T-cell (primary cell): ENCODE results near the gene SERPINA6. TPM values are rescaled to one million over a fixed set of nuclear protein-coding genes. Genes with fewer than 3 reads are reported as not detected.

Experiments
- ATAC-seq, 4 experiments: fragments of 200-7000 bp in 3 of 4; fragments of 150-1000 bp in 1 of 4; cut with Tn5 transposase; replicated peaks in 1 of 4; 1 replicate in 3 of 4; 2 replicates in 1 of 4; pipeline ENCODE4 v1.10.0; 2021; ENCODE audit warnings: moderate library complexity in 3 of 4, mild to moderate bottlenecking in 2 of 4, moderate number of reproducible peaks in 1 of 4
- CTCF ChIA-PET, 2 donors: fragments of 300-600 bp; sonication (Branson Sonifier 250); formaldehyde crosslinking; loops; one replicate each; lab custom pipeline; 2022; ENCODE audit warnings: antibody characterized with exemption in 2 of 2; lab: Charles Lee
- POLR2A ChIA-PET, 2 donors: fragments of 300-600 bp; sonication (Branson Sonifier 250); formaldehyde crosslinking; loops; one replicate each; lab custom pipeline; 2022; ENCODE audit warnings: antibody characterized with exemption in 2 of 2; lab: Charles Lee
- DNase-seq, 35 experiments: peaks; one replicate each; pipeline versions ENCODE4 v3.0.0 to v3.0.0-alpha.2; 2013 to 2023
- H3K27ac ChIP-seq: one replicate; pipeline ENCODE4 v1.5.1; 2013; ENCODE audit warnings: low read length
- H3K27me3 ChIP-seq, 2 experiments: replicated peaks in 1 of 2; 1 replicate in 1 of 2; 2 replicates in 1 of 2; pipeline versions ENCODE4 v1.6.1 to v1.7.0; 2013; ENCODE audit warnings: low read length in 1 of 2, mixed read lengths in 1 of 2; ENCODE audit not compliant: control insufficient read depth in 2 of 2, insufficient read depth in 2 of 2; ENCODE audit errors: extremely low read depth in 1 of 2
- H3K36me3 ChIP-seq, 2 donors: 1 replicate in 1 of 2; 2 replicates in 1 of 2; pipeline versions ENCODE4 v1.6.1 to v1.7.0; 2013; ENCODE audit warnings: low read length in 1 of 2; ENCODE audit not compliant: control insufficient read depth in 2 of 2, insufficient read depth in 1 of 2; ENCODE audit errors: extremely low read depth in 1 of 2
- H3K4me1 ChIP-seq, 2 experiments: 1 replicate in 1 of 2; 2 replicates in 1 of 2; pipeline versions ENCODE4 v1.6.1 to v1.7.0; 2013; ENCODE audit warnings: low read length in 2 of 2, mixed read lengths in 1 of 2; ENCODE audit not compliant: insufficient read depth in 2 of 2, control insufficient read depth in 1 of 2; ENCODE audit errors: extremely low read depth in 1 of 2
- H3K4me3 ChIP-seq, 2 donors: 1 replicate in 1 of 2; 2 replicates in 1 of 2; pipeline versions ENCODE4 v1.5.1 to v1.7.0; 2013; ENCODE audit warnings: mild to moderate bottlenecking in 2 of 2, low read length in 1 of 2, moderate library complexity in 1 of 2; ENCODE audit not compliant: control insufficient read depth in 1 of 2; ENCODE audit errors: extremely low read depth in 1 of 2
- H3K9me3 ChIP-seq: 2 replicates; pipeline ENCODE4 v1.7.0; 2013
- H3K27ac Mint-ChIP-seq, 2 donors: one replicate each; pipeline ENCODE4 v1.8.0; 2020 to 2021; ENCODE audit warnings: mild to moderate bottlenecking in 2 of 2, mixed read lengths in 2 of 2
- H3K27me3 Mint-ChIP-seq, 2 donors: one replicate each; pipeline ENCODE4 v1.8.0; 2021 to 2022; ENCODE audit warnings: mixed read lengths in 2 of 2
- H3K36me3 Mint-ChIP-seq: one replicate; pipeline ENCODE4 v1.8.0; 2021; ENCODE audit warnings: mixed read lengths
- H3K4me1 Mint-ChIP-seq, 3 donors: one replicate each; pipeline ENCODE4 v1.8.0; 2020 to 2022; ENCODE audit warnings: mixed read lengths in 3 of 3, mild to moderate bottlenecking in 1 of 3
- H3K4me3 Mint-ChIP-seq, 3 donors: one replicate each; pipeline ENCODE4 v1.8.0; 2020 to 2022; ENCODE audit warnings: mild to moderate bottlenecking in 3 of 3, mixed read lengths in 3 of 3, moderate library complexity in 3 of 3
- H3K9me3 Mint-ChIP-seq, 3 donors: one replicate each; pipeline ENCODE4 v1.8.0; 2020 to 2022; ENCODE audit warnings: mixed read lengths in 3 of 3
- WGBS: methylation state at CpG from one replicate; pipeline ENCODE4 v1.1.5; 2013; ENCODE audit warnings: missing lambda C conversion rate; ENCODE audit not compliant: insufficient coverage; 5-methylcytosine and 5-hydroxymethylcytosine counted together
- total RNA-seq, 35 experiments: library from RNA in 6 of 35; stranded (reverse) in 6 of 35; fragments of 120-200 nt in 1 of 35; gene quantifications; one replicate each; pipeline versions ENCODE4 v1.2.1 to v1.2.4 and lab custom pipeline; 2013 to 2026

The SERPINA6 gene
- total RNA-seq, 5 donors from 2014 or later (not counting 1 experiment from before 2014, with no cell fraction given), result not detected

DNA sequence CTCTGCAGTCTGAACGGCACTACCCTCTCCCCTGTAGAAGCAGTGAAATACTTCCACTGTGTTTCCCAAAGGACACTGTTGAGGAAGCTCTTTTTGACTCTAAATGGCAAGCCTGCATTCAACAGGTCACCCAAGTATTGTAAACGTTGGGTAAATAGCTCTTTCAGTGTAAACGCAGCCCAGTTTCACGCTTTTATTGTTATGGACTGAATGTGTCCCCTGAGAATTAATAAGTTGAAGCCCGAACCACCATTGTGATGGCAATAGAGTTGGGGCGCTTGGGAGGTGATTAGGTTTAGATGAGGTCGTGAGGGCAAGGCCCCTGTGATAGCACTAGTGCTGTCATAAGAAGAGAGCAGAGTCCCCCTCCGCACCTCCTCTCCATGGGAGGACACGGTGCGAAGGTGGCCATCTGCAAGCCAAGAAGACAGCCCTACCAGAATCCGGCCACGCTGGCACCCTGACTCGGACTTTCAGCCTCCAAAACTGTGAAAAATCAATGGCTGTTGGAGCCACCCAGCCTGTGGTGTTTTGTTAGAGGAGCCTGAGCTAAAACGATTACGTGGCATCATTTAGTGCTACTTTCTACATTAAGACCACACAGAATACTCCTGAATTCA, 31.1 kb downstream of the SERPINA6 start:
- Histone ChIP-seq H3K36me3 (no peaks in the 10 kb centered on the region), H3K9me3 (no peaks in the 10 kb centered on the region), H3K27me3 (peaks cover 0 to 24% of the 10 kb centered on the region in 2 experiments), H3K4me1 (no peaks in the 10 kb centered on the region), H3K4me3 (no peak overlapping the region), H3K27ac (no peak overlapping the region)
- ATAC-seq, result no peak
- H3K27ac Mint-ChIP-seq, result no peak overlapping the region
- 82% methylated on average over 8 of the region's 15 CpGs for WGBS
- peaks cover 2 to 5% of the 10 kb centered on the region in 2 donors for H3K27me3 Mint-ChIP-seq
- no peaks in the 10 kb centered on the region for H3K36me3 Mint-ChIP-seq
- no peaks in the 10 kb centered on the region for H3K9me3 Mint-ChIP-seq
- no peak for DNase-seq
- ChIA-PET CTCF (no interaction called here), POLR2A (no interaction called here)
- H3K4me1 Mint-ChIP-seq, result no peaks in the 10 kb centered on the region
- no peak overlapping the region for H3K4me3 Mint-ChIP-seq

DNA sequence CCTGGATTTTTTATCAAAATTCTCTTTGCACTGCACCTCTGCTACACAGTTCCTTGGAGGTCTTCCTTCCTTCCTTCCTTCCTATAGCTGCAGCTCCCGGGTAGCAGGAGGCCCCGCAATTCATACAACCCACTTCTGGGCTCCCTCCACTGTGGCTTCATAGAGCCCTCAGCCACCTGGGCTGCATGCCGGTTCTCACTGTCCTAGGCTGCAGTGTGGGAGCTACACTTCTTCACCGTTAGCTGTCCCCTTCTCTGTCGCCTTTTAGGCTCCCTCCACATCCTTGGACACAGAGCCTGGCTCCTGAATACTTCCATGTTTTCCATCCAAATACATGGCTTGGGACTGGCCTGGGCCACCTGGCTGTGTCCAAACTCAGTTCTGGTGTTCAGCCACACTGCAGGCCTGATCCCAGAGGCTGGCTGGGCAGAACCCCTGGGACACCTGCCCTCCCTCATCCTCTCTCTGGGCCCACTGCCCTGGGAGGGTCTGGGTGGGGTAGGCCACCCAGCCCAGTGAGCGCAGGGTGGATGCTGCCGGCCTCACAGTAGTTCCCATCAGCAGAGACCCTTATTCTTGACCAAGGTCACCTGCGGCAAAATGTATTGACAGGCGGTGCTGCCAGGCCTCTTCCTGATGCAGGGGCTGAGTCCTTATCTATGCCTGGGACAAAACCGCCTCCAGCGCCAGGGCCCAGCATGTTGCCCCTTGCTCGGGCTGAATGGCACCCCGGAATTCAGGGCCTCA, 31.8 kb downstream of the SERPINA6 start:
- H3K4me1 Mint-ChIP-seq, result no peaks in the 10 kb centered on the region
- H3K4me3 Mint-ChIP-seq, result no peak overlapping the region
- ATAC-seq (no peak), DNase-seq (no peak)
- H3K36me3 Mint-ChIP-seq, result no peaks in the 10 kb centered on the region
- peaks cover 0 to 6% of the 10 kb centered on the region in 2 donors for H3K27me3 Mint-ChIP-seq
- Histone ChIP-seq H3K27me3 (peaks cover 0 to 24% of the 10 kb centered on the region in 2 experiments), H3K9me3 (no peaks in the 10 kb centered on the region), H3K4me3 (no peak overlapping the region), H3K4me1 (no peaks in the 10 kb centered on the region), H3K36me3 (no peaks in the 10 kb centered on the region), H3K27ac (no peak overlapping the region)
- ChIA-PET POLR2A (no interaction called here), CTCF (no interaction called here)
- H3K27ac Mint-ChIP-seq, result no peak overlapping the region
- WGBS, result 76% methylated on average over 13 of the region's 13 CpGs
- no peaks in the 10 kb centered on the region for H3K9me3 Mint-ChIP-seq

DNA sequence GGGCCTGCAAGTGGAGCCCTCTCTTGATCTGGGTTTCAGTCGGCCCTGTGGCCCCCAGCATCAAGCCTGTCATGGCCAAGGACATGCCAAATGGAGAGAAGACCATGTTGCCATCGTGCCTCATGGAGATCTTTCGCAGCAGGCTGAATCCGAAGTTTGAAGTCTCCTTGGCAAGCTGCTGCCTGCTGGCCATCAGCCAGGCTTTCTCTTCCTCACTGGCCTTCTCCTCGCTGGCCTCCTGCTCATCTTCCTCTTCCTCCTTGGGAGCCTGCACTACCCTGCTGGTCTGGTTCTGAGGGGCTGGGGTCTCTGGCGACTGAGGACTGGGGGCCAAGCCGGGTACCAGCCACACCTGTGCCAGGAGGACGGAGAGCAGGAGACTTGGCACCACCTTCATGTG, 32.9 kb downstream of the SERPINA6 start:
- Mint-ChIP-seq H3K4me3 (no peak overlapping the region), H3K36me3 (no peaks in the 10 kb centered on the region), H3K4me1 (no peaks in the 10 kb centered on the region), H3K27me3 (peaks cover 0 to 6% of the 10 kb centered on the region in 2 donors), H3K27ac (no peak overlapping the region), H3K9me3 (no peaks in the 10 kb centered on the region)
- DNase-seq (no peak), ATAC-seq (no peak)
- ChIA-PET POLR2A (no interaction called here), CTCF (no interaction called here)
- Histone ChIP-seq H3K9me3 (no peaks in the 10 kb centered on the region), H3K4me1 (no peaks in the 10 kb centered on the region), H3K4me3 (no peak overlapping the region), H3K27ac (no peak overlapping the region), H3K36me3 (no peaks in the 10 kb centered on the region), H3K27me3 (peaks cover 0 to 22% of the 10 kb centered on the region in 2 experiments)
- WGBS, result 65% methylated on average over 4 of the region's 8 CpGs

DNA sequence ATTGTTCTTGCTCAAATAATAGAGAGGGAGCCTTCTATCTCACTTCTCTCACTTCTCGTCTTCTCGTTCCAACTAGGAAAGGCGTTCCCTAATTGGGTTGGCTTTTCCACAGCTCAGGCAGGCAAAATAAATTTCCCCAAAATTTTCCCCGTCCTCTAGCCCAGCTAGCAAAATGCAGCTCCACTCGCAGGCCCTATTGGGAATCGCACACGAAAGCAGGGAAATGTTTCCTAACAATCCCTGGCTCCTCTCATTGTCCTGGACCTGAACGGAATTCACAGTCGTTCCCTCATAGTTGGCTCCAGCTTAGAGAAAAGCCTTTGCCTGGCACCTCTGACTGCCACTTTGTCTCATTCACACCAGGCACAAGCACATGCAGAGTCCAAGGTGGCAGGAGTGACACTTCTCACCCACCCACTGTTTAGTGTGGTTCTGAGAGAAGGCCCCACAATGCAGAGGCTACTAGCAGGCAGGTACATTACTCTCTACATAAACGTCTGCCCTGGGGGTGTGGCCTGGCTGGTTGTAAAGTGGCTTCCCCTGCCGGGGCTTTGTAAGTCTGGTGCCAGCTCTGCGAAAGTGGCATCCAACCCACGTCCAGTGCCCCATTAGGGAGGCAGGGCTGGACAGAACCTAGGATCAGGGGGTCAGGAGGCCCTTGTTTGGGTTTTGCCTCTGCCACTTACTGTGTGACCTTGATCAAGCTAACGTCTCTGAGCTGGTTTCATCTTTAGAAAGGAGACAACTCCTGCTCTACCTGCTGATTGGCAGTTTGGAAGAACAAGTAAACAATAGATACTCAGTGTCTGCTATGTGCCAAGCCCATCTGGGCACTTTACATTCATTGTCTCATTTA, 34.3 kb downstream of the SERPINA6 start:
- Mint-ChIP-seq H3K4me1 (no peaks in the 10 kb centered on the region), H3K36me3 (no peaks in the 10 kb centered on the region), H3K27me3 (peaks cover 0 to 6% of the 10 kb centered on the region in 2 donors), H3K4me3 (no peak overlapping the region), H3K9me3 (no peaks in the 10 kb centered on the region), H3K27ac (no peak overlapping the region)
- Histone ChIP-seq H3K9me3 (no peaks in the 10 kb centered on the region), H3K27me3 (peaks cover 0 to 16% of the 10 kb centered on the region in 2 experiments), H3K4me1 (no peaks in the 10 kb centered on the region), H3K27ac (no peak overlapping the region), H3K36me3 (no peaks in the 10 kb centered on the region), H3K4me3 (no peak overlapping the region)
- no peak for DNase-seq
- ATAC-seq, result no peak
- CTCF ChIA-PET, result no interaction called here
- WGBS, result 75% methylated on average over 11 of the region's 14 CpGs
- POLR2A ChIA-PET, result no interaction called here

DNA sequence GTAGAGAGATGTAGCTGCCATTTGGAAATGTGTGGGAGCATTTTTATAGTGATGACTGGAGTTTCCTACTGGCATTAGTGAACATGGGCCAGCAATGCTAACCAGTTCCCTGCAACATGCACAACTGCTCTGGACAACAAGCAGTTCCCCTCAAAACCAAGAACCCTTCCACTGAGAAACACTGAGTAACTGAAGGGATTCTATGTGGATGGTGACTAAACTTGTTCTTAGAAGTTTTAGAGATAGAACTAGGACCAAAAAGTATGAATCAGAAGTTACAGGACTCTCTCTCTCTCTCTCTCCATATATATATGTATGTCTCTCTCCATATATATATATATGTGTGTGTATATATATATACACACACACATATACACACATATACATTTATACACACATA, 38.0 kb downstream of the SERPINA6 start:
- no peak for ATAC-seq
- H3K27ac Mint-ChIP-seq, result no peak overlapping the region
- no peak for DNase-seq
- H3K4me3 Mint-ChIP-seq, result no peak overlapping the region
- no peaks in the 10 kb centered on the region for H3K9me3 ChIP-seq
- no peak overlapping the region for H3K27ac ChIP-seq
- no peak overlapping the region for H3K4me3 ChIP-seq
- H3K27me3 Mint-ChIP-seq, result peaks cover 4 to 6% of the 10 kb centered on the region in 2 donors
- CTCF ChIA-PET, result no interaction called here
- H3K27me3 ChIP-seq, result no peaks in the 10 kb centered on the region
- no peaks in the 10 kb centered on the region for H3K4me1 ChIP-seq
- H3K4me1 Mint-ChIP-seq, result no peaks in the 10 kb centered on the region
- H3K9me3 Mint-ChIP-seq, result no peaks in the 10 kb centered on the region
- no peaks in the 10 kb centered on the region for H3K36me3 ChIP-seq
- POLR2A ChIA-PET, result no interaction called here
- H3K36me3 Mint-ChIP-seq, result no peaks in the 10 kb centered on the region

DNA sequence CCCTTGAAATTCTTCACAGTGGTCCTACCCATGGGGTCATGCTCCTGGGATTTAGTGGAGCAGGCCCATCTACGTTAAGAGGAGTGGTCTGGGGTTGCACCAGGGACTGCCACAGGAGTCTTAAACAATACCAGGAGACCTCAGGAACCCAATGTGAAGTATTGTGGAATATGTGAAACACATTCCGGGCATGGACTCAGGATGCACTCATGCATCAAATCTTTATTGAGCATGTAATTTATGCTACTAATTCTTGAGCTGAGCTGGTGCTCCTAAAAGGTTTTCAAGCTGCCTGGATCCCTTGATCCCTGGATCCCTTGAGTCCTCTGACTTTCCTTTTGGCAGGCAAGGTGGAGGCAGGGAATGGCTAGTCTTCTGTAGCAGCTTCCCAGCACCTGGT, 38.9 kb downstream of the SERPINA6 start:
- H3K36me3 Mint-ChIP-seq, result no peaks in the 10 kb centered on the region
- H3K4me1 ChIP-seq, result no peaks in the 10 kb centered on the region
- no peak for ATAC-seq
- H3K4me3 ChIP-seq, result no peak overlapping the region
- 80% methylated on average over 1 of the region's 2 CpGs for WGBS
- H3K4me1 Mint-ChIP-seq, result no peaks in the 10 kb centered on the region
- DNase-seq, result no peak
- H3K27me3 Mint-ChIP-seq, result peaks cover 4 to 6% of the 10 kb centered on the region in 2 donors
- H3K27ac ChIP-seq, result no peak overlapping the region
- H3K9me3 Mint-ChIP-seq, result no peaks in the 10 kb centered on the region
- H3K9me3 ChIP-seq, result no peaks in the 10 kb centered on the region
- no peak overlapping the region for H3K27ac Mint-ChIP-seq
- no peaks in the 10 kb centered on the region for H3K36me3 ChIP-seq
- ChIA-PET CTCF (no interaction called here), POLR2A (no interaction called here)
- H3K27me3 ChIP-seq, result no peaks in the 10 kb centered on the region
- no peak overlapping the region for H3K4me3 Mint-ChIP-seq
